RPMI7951 (cell line): Measurements from ENCODE around the gene UGT3A1. TPM values are rescaled to one million over a fixed set of nuclear protein-coding genes. Genes with fewer than 3 reads are reported as not detected.
A peak's percentile ranks its signal among the peaks of the same experiment; 100 is the strongest.
"Not testable (repeated sequence)": the region's sequence is repeated elsewhere in the genome, so short reads cannot be mapped to it uniquely, and the experiment has no call there.

Experiments used
- DNase-seq: peaks from one replicate; pipeline ENCODE4 v3.0.0-alpha.2; 2012; ENCODE audit warnings: low read depth
- total RNA-seq: library from RNA; depleted of rRNA; stranded (reverse); fragments of >200 nt; shearing (Covaris generic); gene quantifications from 2 replicates; pipeline ENCODE4 v1.2.3, GENCODE V29; 2014

Gene UGT3A1
- total RNA-seq, 1 experiment from 2014 or later = not detected

DNA sequence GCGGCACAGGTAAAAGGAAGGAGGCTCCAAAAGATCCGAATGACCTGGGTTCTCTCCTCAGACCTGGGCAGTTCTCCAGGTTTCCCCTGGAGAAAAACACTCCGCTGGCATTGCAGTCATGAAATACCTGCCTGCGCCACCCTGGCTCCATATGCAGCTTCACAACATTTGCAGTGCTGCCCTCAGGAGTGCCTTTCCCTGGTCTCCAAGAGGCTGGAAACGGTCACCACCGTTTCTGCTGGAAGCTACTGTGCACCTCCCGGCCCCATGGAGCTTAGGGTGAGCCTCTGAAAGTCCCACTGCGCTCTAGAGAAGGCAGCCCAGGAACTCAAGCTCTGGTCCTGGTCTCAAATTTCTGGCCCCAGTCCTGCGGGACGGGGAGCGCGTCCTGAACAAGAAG is 670 bp downstream of the UGT3A1 start:
- no peak for DNase-seq

DNA sequence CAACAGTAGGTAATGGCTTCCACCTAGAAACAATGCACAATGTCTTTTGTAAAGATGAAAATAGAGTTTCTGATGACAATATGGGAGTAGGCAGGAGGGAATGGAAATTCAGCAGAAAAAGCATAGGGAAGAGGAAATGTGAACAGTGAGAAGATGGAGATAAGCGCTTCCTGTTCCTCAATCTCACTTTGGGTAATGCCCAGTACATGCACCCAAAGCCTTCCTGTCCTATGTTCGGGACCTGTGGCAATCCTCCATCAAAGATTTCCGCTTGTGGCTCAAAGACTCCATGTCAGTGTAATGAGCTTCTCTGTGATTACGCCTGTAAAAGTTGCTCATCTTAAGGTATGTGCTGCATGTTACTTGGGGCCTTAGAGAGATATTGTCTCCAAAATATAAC is 2.7 kb downstream of the UGT3A1 start:
- DNase-seq = no peak

DNA sequence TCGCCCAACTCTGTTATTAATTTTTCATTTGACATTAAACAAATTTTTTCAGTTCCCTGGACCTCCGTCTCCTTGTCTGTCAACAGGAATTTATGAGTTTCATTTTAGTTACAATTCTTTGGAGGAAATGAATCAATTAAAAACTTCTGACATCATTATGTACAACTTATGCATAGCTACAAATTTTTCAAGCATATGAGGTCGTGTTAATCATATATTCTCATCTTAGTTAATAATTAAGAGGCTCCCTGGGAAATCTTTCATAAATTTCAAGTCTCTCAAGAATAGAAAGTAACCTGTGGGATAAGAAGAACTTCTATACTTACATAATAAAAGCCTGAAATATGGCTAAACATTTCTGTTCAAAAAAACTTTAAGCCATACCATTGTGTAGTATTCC is 3.4 kb downstream of the UGT3A1 start:
- no peak for DNase-seq

DNA sequence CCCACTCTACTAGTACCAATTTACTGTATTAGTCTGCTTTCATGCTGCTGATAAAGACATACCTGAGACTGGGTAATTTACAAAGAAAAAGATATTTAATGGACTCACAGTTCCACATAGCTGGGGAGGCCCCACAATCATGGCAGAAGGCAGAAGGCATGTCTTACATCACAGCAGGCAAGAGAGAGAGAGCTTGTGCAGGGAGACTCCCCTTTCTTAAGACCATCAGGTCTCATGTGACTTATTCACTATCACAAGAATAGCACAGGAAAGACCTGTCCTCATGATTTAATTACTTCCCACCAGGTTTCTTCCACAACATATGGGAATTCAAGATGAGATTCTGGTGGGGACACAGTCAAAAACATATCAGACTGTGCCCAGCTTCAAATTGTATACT is 11.5 kb downstream of the UGT3A1 start:
- no peak for DNase-seq

DNA sequence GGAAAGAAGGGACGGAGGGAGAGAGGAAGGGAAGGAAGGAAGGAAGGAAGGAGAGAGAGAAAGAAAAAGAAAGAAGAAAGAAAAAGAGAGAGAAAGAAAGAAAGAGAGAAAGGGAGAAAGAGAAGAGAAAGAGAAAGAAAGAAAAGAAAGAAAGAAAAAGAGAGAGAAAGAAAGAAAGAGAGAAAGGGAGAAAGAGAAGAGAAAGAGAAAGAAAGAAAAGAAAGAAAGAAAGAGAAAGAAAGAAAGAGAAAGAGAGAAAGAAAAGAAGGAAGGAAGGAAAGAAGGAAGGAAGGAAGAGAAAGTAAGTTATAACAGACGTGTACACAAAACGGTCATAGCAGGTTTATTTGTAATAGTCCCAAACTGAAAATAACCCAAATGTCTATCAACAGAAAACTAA is 14.3 kb downstream of the UGT3A1 start:
- not testable (repeated sequence) for DNase-seq

DNA sequence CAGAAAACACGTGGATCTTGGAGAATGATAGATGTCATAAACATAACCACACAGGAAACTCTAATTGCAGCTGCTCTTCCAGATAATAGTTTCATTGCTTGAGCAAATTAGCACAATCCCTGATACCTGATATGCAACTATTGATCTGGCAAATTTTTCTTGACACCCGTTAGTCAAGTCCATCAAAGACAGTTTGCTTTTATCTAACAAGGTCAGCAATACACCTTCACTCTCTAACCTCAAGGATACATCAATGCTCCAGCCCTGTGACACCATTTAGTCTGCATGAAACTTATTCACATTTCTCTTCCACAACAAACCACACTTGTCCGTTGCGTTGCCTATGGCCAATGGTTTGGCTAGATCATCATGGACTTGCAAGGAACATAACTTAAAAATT is 16.6 kb downstream of the UGT3A1 start:
- no peak for DNase-seq

DNA sequence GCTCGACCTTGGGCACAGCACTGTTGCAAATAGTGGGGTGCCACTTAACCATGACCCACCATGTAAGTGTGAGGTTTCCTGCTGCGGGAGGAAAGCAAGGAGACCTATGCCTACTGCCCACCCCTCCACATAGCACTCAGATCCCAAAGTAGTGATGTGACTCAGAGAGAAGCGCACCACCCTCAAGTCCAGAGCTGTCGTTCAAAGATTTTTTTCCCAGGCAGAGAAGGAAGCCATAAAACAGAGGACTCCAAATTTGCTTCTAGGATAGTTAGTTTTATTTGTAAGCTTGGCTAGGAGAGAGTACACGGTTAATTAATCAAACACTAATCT is 19.3 kb downstream of the UGT3A1 start:
- no peak for DNase-seq

DNA sequence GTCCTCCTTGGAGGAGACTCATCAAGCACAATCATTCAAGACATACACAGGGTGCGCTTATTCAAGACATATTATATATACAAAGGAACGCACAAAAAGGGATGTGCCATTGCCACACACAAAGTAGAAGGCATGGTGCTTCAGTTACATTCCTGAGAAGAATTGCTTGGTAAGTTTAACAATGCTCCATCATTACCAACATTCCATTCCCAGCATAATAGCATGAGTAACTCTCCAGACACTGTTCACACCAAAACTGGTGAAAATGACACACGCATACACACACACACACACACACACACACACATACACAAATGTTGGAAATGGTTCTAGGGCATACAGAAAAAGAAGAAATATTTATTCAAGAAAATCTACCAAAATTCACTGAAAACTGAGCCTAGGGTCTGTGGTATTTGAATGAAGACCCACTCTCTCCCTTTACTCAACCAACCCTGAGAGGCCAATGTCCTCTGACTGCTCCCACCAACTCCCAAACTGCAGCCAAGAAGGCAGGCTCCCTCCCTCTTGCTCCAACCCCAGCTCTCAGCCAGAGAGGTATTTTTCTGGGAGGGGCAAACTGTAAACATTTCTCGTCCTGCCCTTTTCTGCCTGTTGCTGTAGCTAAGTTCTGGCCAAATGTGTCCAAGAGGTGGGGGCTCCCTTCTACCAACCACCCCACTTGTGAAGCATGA is 19.9 kb downstream of the UGT3A1 start:
- DNase-seq = peak; percentile 2

DNA sequence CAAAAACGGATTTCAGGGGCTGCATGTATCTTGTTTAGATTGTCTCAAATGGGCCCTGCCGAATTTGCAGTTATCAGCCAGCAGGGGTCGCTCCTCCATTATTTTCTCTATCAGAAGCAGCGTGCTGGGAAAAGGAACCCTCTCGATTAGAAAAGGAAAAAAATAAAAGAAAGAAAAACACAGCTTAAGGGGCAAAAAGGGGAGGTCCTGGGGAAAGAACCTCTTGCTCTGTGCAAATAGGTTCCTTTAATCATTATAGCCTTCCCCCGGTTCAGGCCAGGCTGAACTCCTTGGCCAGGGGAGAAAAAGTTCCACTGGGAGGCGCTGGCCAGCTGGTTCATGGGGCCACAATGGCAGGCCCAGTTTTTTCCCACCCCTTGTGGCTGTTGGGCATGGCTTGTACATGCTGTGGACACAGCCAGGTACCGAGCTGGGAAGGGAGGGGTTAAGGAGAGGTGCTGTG is 27.8 kb downstream of the UGT3A1 start:
- peak; percentile 33 for DNase-seq

DNA sequence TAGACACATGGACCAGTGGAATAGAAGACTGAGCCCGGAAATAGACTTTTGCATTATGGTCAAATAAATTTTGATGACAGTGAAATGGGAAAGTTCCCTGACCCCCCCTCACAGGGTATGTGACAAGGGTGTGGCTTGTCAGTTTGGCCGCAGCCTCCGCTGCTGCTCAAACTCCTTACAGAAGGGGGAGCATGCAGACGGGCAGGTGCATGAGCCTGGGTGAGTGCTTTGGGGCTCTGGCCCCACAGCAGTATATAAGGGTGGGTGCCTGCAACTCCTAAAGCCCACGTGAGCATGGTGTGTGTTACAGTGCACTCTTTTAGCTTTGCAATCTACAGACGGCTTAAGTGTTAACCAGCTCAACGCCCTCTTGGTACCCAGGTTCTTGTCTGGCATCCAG is 30.9 kb downstream of the UGT3A1 start:
- DNase-seq = no peak

DNA sequence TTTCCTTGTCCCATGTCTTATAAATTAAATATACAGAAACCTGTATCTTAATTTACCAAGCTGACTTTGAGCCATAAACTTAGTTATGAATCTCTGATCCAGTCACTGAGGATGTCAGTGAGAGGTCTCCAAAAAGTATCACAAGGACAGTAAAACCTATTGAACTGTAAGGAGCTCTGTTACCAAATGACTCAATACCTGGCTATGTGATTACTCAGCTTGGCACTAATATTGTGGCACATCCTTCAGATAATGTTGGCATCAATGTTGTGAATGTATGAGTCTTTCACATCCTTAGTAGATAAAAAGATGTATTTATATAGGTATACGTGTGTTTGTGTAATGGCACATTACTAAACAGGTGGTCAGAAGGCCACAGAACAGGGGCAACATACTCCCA is 34.8 kb downstream of the UGT3A1 start:
- peak; percentile 15 for DNase-seq

DNA sequence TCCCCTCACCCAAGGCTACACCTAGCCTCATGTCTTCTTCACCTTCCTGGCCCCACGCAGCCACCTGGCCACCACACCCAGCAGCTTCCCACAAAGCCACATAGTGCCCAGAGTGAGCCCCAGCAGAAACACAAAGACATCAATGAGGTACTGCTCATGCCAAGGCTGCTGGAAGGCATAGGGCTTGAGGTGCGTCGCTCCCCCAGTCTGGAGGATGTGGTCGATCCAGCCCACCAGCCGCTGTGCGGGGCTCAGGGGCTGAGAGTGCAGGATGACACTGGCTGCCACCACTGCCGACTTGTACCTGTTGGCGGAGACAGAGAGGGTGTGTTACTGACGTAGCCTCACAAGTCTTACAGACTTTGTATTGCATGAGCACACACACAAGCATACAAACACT is 37.0 kb downstream of the UGT3A1 start:
- DNase-seq = no peak

DNA sequence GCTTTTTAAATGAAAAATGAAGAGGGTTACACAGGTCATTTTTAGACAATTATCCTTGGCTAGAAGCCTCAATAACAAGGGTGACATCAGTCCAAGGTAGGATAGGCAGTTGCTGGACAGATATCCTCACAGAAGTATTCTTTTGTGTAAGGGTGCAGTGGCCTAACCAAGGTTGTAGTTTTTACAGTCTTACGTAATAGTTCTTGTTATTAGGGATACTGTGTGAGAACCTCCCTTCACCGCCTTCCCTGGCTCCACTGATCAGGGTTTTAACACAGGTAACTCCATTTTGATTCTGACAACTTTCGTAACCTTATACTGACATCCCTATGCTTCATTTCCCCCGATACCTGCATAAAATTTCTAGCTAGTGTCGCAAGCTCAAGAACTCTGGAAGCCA is 44.1 kb downstream of the UGT3A1 start:
- no peak for DNase-seq

DNA sequence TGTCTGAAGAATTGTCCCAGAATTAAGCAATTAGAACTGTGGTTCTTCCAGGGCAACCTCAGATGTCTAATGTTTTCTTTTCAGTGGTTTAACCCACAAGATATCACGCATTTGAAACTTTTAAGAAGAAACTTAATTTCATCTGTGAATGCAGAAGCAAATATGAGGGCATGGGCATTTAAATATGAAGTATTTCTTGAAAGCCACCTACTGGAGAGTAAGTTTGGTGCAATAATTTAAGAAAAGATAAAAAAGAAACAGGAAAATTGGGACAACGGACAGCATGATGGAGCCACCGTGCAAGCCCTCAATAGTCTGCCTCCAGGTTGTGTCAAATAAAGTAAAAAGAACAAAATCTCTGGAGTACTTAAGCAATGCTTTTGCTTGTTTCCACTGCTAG is 51.6 kb downstream of the UGT3A1 start:
- DNase-seq = no peak

DNA sequence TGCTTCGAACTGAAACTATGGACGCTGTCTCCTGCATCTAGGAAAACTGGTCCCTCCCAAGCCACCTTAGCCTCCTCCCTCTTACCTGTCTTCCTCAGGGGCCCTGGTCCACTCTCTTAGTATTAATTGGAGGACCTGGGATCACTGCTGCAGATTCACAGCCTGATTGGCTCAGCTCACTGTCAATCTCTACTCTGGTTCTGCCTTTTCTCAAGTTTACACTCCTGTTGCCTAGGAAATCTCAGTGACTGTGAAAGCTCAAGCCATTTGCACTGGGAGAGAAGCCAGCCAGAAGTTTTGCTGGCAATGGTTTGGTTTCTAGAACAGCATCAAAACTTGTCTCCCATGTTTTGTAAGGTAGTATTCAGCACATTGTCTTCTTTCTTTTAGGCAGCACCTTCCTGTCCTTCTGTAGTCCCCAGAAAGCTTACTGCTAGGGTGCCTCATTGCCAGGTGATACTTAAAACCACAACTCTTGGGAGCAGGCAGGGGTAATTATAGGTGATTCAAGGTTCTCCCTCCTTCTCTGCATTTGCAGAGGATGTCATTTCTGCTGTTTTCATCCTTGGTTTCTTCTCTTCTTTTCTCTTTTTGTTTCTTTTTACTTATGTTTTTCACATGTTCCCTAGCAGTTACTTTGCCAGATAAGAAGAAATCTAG is 52.5 kb downstream of the UGT3A1 start, which contains the start of gene CAPSL:
Gene CAPSL, minus strand, starts transcription at position 55 of the 660 bp plus-strand sequence. CDS start 17,502 bp downstream, outside the sequence.
- DNase-seq = peak; percentile 59

DNA sequence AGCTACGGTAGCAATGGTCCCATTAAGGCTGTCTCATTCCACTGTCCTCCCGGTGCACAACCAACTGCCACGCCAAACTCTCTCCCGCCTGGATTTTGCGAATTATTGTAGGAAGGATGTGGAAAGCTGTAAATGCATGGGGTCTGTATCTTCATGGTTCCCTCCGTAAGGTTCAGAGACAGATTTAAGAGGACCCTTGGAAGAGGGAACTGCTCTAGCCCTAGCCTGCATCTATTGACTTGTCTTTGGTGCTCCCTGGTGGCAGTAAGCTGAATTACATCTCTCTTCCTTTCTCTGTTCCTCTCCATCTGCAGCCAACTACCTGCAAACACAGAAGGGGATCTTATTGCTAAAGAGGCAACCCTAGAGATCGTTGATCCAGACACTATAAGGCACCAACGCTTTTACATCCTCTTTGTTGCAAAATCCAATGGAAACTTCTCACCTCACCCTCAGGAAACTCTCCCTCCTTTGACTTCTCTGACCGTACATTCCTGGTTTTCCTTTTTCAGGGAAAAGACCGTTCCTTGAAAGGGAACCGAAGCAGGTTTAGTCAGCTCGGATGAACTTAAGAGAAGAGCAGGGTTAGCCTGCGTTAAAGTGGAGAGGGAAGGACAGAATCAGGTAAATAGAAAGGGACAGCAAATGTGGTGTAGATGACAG is 64.7 kb downstream of the UGT3A1 start:
- DNase-seq = peak; percentile 45

DNA sequence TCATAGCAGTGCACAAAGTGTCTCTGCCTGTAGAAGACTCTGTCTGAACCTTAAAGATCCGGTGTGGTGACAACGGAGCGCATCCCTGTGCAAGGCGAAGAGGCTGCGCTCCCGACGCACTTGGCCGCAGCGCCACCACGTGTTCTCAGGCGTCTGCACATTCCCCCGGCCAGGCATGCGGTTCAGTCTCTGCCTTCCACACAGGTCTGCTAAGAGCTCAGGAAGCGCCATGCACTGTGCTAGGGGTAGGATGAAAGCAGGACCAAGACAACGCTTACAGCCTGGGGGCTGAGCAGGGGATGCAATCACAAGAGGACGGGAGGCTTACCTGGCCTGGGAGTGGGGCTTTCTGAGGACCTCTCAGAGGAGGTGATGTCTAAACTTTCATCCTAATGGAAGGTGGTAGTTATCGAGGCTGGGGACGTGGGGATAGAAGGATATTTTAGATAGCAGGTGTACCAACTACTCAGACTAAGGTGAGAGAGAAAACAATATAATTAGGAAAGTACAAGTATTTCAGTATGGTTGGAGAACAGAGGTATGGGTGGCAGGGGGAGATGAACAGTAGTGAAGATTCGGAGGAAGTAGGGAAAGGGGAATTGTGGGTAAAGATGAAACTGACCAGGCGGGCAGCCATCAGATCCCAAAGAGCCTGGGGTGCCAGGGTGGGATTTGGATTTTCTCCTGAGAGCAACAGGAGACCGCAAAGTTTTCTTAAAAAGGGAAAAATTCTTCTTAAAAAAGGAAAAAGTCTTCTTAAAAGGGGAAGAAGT is 66.1 kb downstream of the UGT3A1 start:
- peak; percentile 65 for DNase-seq

DNA sequence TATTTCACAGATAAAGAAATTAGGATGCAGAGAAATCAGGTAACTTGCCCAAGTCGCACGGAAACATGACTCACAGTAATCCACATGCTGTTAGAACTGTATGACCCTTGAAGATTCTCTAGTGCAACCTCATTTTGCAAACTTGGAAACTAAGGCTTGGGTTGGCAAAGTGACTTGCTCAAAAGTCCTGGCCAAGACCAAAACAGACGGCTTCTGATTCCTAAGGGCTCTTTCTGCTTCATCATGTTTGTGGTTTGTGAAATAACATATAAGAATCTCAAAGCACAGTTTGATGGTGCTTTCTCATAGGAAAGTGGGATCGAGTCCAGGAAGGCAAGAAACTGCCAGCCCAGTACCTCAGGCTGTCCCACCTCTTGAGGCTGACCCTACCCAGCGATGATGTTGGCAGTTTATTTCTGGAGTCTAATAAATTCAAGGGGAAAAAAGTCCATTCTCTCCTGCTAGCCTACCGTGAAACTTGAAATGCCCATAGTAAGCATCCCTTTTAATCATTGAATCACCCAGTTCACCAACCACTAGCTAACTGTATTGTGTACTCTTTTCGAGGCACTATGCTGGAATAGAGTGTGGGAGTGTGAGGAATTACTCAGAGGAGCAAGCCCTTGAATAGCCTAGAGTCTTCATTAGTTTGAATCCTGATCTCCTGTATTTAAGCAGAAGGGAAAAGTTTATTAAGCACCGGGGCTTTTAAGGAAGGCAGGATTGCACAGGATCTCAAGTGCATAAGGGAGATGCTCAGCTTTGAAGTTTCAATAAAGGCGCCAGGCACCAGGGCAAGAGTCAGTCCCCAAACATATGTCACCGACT is 66.9 kb downstream of the UGT3A1 start:
- DNase-seq = peak; percentile 58

DNA sequence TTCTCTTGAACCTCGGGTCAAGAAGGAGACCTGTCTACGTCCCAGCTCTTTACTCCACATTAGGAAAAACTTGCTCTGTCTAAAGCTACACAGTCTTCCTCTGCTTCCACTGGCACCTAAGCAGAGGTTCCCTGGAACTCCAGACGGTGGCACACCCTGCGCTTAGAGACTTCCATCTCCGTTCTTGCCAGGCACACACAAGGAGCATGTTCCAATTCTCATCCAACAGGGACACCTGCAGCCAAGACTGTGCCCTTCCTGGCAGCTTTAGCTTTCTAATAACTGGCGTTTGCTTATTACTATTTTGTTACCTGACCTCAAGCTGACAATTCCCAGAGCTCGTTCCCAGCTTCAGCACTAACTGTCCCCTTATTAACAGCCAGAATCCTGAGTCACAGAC is 68.7 kb downstream of the UGT3A1 start:
- DNase-seq = no peak

DNA sequence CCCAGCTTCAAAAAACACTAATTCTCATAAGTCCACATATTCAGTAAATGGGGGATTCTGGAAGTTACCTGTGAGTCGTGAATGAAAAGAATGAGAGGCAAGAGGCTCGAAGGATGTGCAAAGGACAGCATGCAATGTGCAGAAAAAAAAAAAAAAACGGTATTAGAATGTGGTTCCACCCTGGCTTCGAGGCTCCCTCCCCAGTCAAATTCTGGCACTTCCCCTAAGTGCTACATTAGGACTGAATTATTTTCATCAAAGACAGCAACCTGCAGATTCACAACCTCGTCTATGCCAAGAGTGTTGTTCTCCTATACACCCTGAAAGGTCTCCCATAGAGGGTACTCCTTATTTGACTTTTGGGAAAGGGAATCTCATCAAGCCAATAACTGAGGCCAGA is 69.3 kb downstream of the UGT3A1 start:
- no peak for DNase-seq

DNA sequence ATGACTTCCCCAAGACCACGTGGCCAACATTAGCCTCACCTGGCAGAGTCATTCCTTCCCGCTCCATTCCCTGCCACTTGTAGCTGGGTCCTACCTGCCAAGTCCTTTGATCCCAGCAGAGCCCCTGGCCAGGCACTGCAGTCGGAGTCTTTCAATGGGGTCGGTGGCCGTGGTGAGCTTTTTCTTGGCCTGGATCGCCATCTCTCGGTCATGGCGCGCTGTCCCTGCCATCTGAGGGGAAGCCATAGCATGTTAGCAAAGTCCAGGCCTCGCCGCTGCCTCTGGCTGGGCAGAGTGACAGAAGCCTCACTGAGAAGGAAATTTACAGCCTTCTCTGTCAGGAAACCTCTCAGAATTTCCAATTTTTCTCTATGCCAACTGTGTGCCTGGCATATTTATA is 70.3 kb downstream of the UGT3A1 start:
- DNase-seq = peak; percentile 22
